ENCODE measurements around the gene ADGRL1. TPM values are rescaled to one million over a fixed set of nuclear protein-coding genes. Genes with fewer than 3 reads are reported as not detected.
A peak's percentile ranks its signal among the peaks of the same experiment; 100 is the strongest.
"Not testable (repeated sequence)": the region's sequence is repeated elsewhere in the genome, so short reads cannot be mapped to it uniquely, and the experiment has no call there.

The ADGRL1 gene
- total RNA-seq, 2 experiments from 2014 or later = 8.4 to 10.9 TPM

GRCh38 chr19:14244393-14244792, 38.4 kb upstream of the ADGRL1 start:
- H3K27me3 Mint-ChIP-seq; POLR2A ChIA-PET; intact Hi-C loops (cut with micrococcal nuclease); H3K4me1 Mint-ChIP-seq (ENCODE audit: low read depth); H3K36me3 Mint-ChIP-seq; H3K9me3 Mint-ChIP-seq; H3K4me3 Mint-ChIP-seq; DNase-seq; H3K27ac Mint-ChIP-seq: not testable (repeated sequence)
- CTCF ChIA-PET = interaction anchor here (1.0 kb wide), 1 partner anchor 44 kb away, joined by 5 read pairs; no protein-coding TSS in a partner anchor

GRCh38 chr19:14243718-14244117, 37.7 kb upstream of the ADGRL1 start:
- H3K9me3 Mint-ChIP-seq = not testable (repeated sequence)

GRCh38 chr19:14237014-14237941, 31.3 kb upstream of the ADGRL1 start:
- Mint-ChIP-seq H3K4me3 (no peak overlapping the region), H3K4me1 (ENCODE audit: low read depth) (peaks cover 2% of the 10 kb centered on the region), H3K36me3 (no peaks in the 10 kb centered on the region), H3K27ac (no peak overlapping the region), H3K27me3 (no peaks in the 10 kb centered on the region), H3K9me3 (peaks cover 7% of the 10 kb centered on the region)
- ChIA-PET POLR2A (no interaction called here), CTCF (no interaction called here)
- DNase-seq = no peak
- intact Hi-C loops (cut with micrococcal nuclease) = no loop called here

More at GRCh38 chr19:14243718-14244117, 37.7 kb upstream of the ADGRL1 start:
- intact Hi-C loops (cut with micrococcal nuclease); H3K27me3 Mint-ChIP-seq; DNase-seq; H3K4me1 Mint-ChIP-seq (ENCODE audit: low read depth); H3K36me3 Mint-ChIP-seq; H3K27ac Mint-ChIP-seq; H3K4me3 Mint-ChIP-seq; POLR2A ChIA-PET: not testable (repeated sequence)
- CTCF ChIA-PET = interaction anchor here (1.0 kb wide), 1 partner anchor 43 kb away, joined by 5 read pairs; no protein-coding TSS in a partner anchor

GRCh38 chr19:14232945-14233344, 27.0 kb upstream of the ADGRL1 start:
- H3K9me3 Mint-ChIP-seq; H3K27ac Mint-ChIP-seq; intact Hi-C loops (cut with micrococcal nuclease); H3K4me3 Mint-ChIP-seq; POLR2A ChIA-PET; H3K4me1 Mint-ChIP-seq (ENCODE audit: low read depth); H3K27me3 Mint-ChIP-seq; CTCF ChIA-PET; DNase-seq; H3K36me3 Mint-ChIP-seq: not testable (repeated sequence)

GRCh38 chr19:14228446-14229071, 22.6 kb upstream of the ADGRL1 start:
- H3K27ac Mint-ChIP-seq; POLR2A ChIA-PET; intact Hi-C loops (cut with micrococcal nuclease); H3K4me3 Mint-ChIP-seq; CTCF ChIA-PET; H3K9me3 Mint-ChIP-seq; H3K36me3 Mint-ChIP-seq; DNase-seq; H3K27me3 Mint-ChIP-seq: not testable (repeated sequence)
- H3K4me1 Mint-ChIP-seq (ENCODE audit: low read depth) = peaks cover 11% of the 10 kb centered on the region

- H3K9me3 Mint-ChIP-seq; DNase-seq; H3K4me3 Mint-ChIP-seq; intact Hi-C loops (cut with micrococcal nuclease); H3K27me3 Mint-ChIP-seq; H3K36me3 Mint-ChIP-seq; POLR2A ChIA-PET; H3K27ac Mint-ChIP-seq: not testable (repeated sequence)
- peaks cover 13% of the 10 kb centered on the region for H3K4me1 Mint-ChIP-seq (ENCODE audit: low read depth)
- CTCF ChIA-PET = interaction anchor here (1.2 kb wide), 1 partner anchor 9 kb away, joined by 3 read pairs; no protein-coding TSS in a partner anchor
These were observed 20.5 kb upstream of the ADGRL1 start for GRCh38 chr19:14226498-14226897.

GRCh38 chr19:14222886-14223285, 16.9 kb upstream of the ADGRL1 start:
- Mint-ChIP-seq H3K27ac (no peak overlapping the region), H3K27me3 (no peaks in the 10 kb centered on the region), H3K4me3 (no peak overlapping the region), H3K36me3 (no peaks in the 10 kb centered on the region), H3K4me1 (ENCODE audit: low read depth) (peaks cover 10% of the 10 kb centered on the region), H3K9me3 (no peaks in the 10 kb centered on the region)
- ChIA-PET CTCF (no interaction called here), POLR2A (no interaction called here)
- DNase-seq = no peak
- intact Hi-C loops (cut with micrococcal nuclease) = loop anchor here (5.0 kb wide), 1 partner anchor 59 kb away; no protein-coding TSS in a partner anchor

- intact Hi-C loops (cut with micrococcal nuclease) = loop anchor here (1.0 to 5.0 kb wide), 2 partner anchors 28 to 61 kb away; no protein-coding TSS in a partner anchor
- peak; percentile 87 for DNase-seq
- CTCF ChIA-PET = interaction anchor here (0.6 to 1.9 kb wide), 5 partner anchors 21 to 127 kb away, joined by 3 to 9 read pairs (median 4); no protein-coding TSS in a partner anchor
- H3K9me3 Mint-ChIP-seq, H3K36me3 Mint-ChIP-seq, POLR2A ChIA-PET, H3K27me3 Mint-ChIP-seq: not testable (repeated sequence)
- H3K4me1 Mint-ChIP-seq (ENCODE audit: low read depth) = peaks cover 12% of the 10 kb centered on the region
- H3K27ac Mint-ChIP-seq = peak overlapping the region; percentile 16
- H3K4me3 Mint-ChIP-seq = peak overlapping the region; percentile 61
These were observed 15.4 kb upstream of the ADGRL1 start for GRCh38 chr19:14221345-14221744.

- H3K27me3 Mint-ChIP-seq = no peaks in the 10 kb centered on the region
- no peak overlapping the region for H3K27ac Mint-ChIP-seq
- no peak overlapping the region for H3K4me3 Mint-ChIP-seq
- no peaks in the 10 kb centered on the region for H3K9me3 Mint-ChIP-seq
- H3K4me1 Mint-ChIP-seq (ENCODE audit: low read depth) = peaks cover 14% of the 10 kb centered on the region
- no peak for DNase-seq
- intact Hi-C loops (cut with micrococcal nuclease) = no loop called here
- ChIA-PET CTCF (interaction anchor here (0.6 to 2.1 kb wide), 5 partner anchors 20 to 161 kb away, joined by 3 to 9 read pairs (median 4); partner anchors contain the start of gene ASF1B), POLR2A (no interaction called here)
- H3K36me3 Mint-ChIP-seq = no peaks in the 10 kb centered on the region
These were observed 12.8 kb upstream of the ADGRL1 start for GRCh38 chr19:14218620-14219330.

- H3K9me3 Mint-ChIP-seq; intact Hi-C loops (cut with micrococcal nuclease); H3K27ac Mint-ChIP-seq; POLR2A ChIA-PET; H3K36me3 Mint-ChIP-seq; H3K4me3 Mint-ChIP-seq; DNase-seq; H3K27me3 Mint-ChIP-seq: not testable (repeated sequence)
- CTCF ChIA-PET = interaction anchor here (0.6 to 2.1 kb wide), 10 partner anchors 17 to 189 kb away, joined by 3 to 9 read pairs (median 4); partner anchors contain the start of gene ASF1B
- peaks cover 14% of the 10 kb centered on the region for H3K4me1 Mint-ChIP-seq (ENCODE audit: low read depth)
These were observed 11.9 kb upstream of the ADGRL1 start for GRCh38 chr19:14217886-14218285.

- POLR2A ChIA-PET = interaction anchor here (0.6 kb wide), 1 partner anchor 134 kb away, joined by 4 read pairs; no protein-coding TSS in a partner anchor
- no peak overlapping the region for H3K4me3 Mint-ChIP-seq
- peaks cover 3% of the 10 kb centered on the region for H3K27me3 Mint-ChIP-seq
- H3K36me3 Mint-ChIP-seq = no peaks in the 10 kb centered on the region
- H3K27ac Mint-ChIP-seq = no peak overlapping the region
- intact Hi-C loops (cut with micrococcal nuclease) = no loop called here
- no peak for DNase-seq
- no peaks in the 10 kb centered on the region for H3K9me3 Mint-ChIP-seq
- H3K4me1 Mint-ChIP-seq (ENCODE audit: low read depth) = peaks cover 9% of the 10 kb centered on the region
- CTCF ChIA-PET = no interaction called here
These were observed 8.6 kb upstream of the ADGRL1 start for GRCh38 chr19:14214580-14214979.

- POLR2A ChIA-PET; intact Hi-C loops (cut with micrococcal nuclease); H3K27me3 Mint-ChIP-seq; CTCF ChIA-PET; H3K36me3 Mint-ChIP-seq; H3K9me3 Mint-ChIP-seq; H3K27ac Mint-ChIP-seq; DNase-seq; H3K4me3 Mint-ChIP-seq: not testable (repeated sequence)
- peaks cover 21% of the 10 kb centered on the region for H3K4me1 Mint-ChIP-seq (ENCODE audit: low read depth)
These were observed 4.2 kb upstream of the ADGRL1 start for GRCh38 chr19:14210182-14210581.
